ENCODE results near the gene SPDYE3.

Gene SPDYE3

GRCh38 chr7:100371561-100372171, 64.2 kb downstream of the SPDYE3 start:
- no peak overlapping the region for H3K4me3 ChIP-seq (ENCODE audit: low read depth, low read length)
- TF ChIP-seq CTCF (IDR thresholded peaks at IDR 0.05; ENCODE audit: borderline replicate concordance, insufficient read depth, low read depth, low read length): no peak
